ENCODE data around the gene COL20A1. TPM values are rescaled to one million over a fixed set of nuclear protein-coding genes. Genes with fewer than 3 reads are reported as not detected.

COL20A1 gene
- total RNA-seq, 4 donors from 2014 or later: 0.20 to 0.44 TPM; not detected in 2

DNA sequence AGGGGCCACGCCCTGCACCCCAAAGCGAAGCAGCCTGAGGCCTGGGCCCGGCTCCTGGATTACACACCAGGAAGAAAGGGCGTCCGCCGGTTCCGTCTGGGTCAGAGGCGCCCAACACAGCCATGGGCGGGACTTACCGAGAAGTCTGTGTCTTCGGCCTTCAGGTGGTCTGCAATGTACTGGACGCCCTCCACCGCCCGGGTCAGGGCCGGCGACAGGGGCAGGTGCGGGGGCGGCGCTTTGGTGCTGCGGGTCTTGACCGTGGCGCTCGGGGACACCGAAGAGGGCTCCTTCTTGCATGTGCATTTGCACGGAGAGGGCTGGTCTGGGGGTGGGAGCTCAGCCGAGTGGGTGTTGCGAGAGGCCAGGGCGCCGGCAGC, 56.5 kb downstream of the COL20A1 start:
- no peak overlapping the region for H3K4me3 ChIP-seq

GRCh38 chr20:63350196-63350595, 57.2 kb downstream of the COL20A1 start:
- Histone ChIP-seq H3K36me3 (no peaks in the 10 kb centered on the region), H3K27me3 (peaks cover 0 to 39% of the 10 kb centered on the region in 2 donors), H3K4me1 (peaks cover 0 to 10% (median 0%) of the 10 kb centered on the region in 4 donors), H3K27ac (no peak overlapping the region), H3K9me3 (no peaks in the 10 kb centered on the region), H3K4me3 (no peak overlapping the region)
- DNase-seq (ENCODE audit: low spot score in 2 of 2): no peak
- 95 to 96% methylated on average over 32 of the region's 33 CpGs for WGBS, 2 donors
- TF ChIP-seq EP300 (IDR thresholded peaks at IDR 0.05) (no peak), POLR2A (IDR thresholded peaks at IDR 0.05) (no peak)

More for the DNA sequence above, 56.5 kb downstream of the COL20A1 start:
- H3K27me3 ChIP-seq: peaks cover 0 to 36% of the 10 kb centered on the region in 2 donors
- TF ChIP-seq EP300 (IDR thresholded peaks at IDR 0.05): no peak
- no peak for TF ChIP-seq POLR2A (IDR thresholded peaks at IDR 0.05)
- TF ChIP-seq, protein P1, sequence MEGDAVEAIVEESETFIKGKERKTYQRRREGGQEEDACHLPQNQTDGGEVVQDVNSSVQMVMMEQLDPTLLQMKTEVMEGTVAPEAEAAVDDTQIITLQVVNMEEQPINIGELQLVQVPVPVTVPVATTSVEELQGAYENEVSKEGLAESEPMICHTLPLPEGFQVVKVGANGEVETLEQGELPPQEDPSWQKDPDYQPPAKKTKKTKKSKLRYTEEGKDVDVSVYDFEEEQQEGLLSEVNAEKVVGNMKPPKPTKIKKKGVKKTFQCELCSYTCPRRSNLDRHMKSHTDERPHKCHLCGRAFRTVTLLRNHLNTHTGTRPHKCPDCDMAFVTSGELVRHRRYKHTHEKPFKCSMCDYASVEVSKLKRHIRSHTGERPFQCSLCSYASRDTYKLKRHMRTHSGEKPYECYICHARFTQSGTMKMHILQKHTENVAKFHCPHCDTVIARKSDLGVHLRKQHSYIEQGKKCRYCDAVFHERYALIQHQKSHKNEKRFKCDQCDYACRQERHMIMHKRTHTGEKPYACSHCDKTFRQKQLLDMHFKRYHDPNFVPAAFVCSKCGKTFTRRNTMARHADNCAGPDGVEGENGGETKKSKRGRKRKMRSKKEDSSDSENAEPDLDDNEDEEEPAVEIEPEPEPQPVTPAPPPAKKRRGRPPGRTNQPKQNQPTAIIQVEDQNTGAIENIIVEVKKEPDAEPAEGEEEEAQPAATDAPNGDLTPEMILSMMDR (IDR thresholded peaks at IDR 0.05): no peak
- 78 to 82% methylated on average over 19 to 24 of the region's 29 CpGs for WGBS, 2 donors
- H3K27ac ChIP-seq: no peak overlapping the region
- H3K36me3 ChIP-seq: no peaks in the 10 kb centered on the region
- H3K4me1 ChIP-seq: peaks cover 0 to 14% (median 0%) of the 10 kb centered on the region in 4 donors
- no peak for DNase-seq (ENCODE audit: low spot score in 2 of 2)
- H3K9me3 ChIP-seq: no peaks in the 10 kb centered on the region

DNA sequence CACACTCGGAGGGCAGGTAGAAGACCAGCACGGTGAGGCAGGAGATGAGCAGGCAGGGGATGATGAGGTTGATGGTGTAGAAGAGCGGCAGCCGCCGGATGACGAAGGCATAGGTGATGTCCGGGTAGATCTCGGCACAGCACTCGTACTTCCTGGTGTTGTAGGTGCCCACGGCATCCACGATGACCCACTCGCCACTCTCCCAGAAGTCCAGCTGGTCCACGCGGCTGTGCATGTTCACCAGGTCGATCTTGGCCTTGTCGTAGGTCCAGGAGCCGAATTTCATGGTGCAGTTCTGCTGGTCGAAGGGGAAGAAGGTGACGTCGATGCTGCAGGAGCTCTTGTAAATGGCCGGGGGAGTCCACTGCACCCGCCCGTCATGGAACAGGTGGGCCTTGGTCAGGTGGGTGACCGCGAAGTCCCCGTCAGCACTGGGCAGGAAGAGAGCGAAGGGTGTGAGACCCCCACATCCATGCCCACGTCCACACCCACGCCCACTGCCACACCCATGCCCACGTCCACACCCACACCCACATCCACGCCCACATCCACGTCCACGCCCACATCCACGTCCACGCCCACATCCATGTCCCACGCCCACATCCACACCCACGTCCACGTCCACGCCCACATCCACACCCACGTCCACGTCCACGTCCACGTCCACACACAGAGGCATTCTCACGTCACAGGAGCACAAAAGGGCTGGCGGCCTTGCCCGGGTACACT, 57.8 kb downstream of the COL20A1 start:
- no peak for DNase-seq (ENCODE audit: low spot score in 2 of 2)
- H3K36me3 ChIP-seq: no peaks in the 10 kb centered on the region
- H3K27me3 ChIP-seq: peaks cover 0 to 39% of the 10 kb centered on the region in 2 donors
- H3K4me3 ChIP-seq: no peak overlapping the region
- peaks cover 0 to 8% (median 0%) of the 10 kb centered on the region in 4 donors for H3K4me1 ChIP-seq
- 87 to 88% methylated on average over 46 of the region's 46 CpGs for WGBS, 2 donors
- no peaks in the 10 kb centered on the region for H3K9me3 ChIP-seq
- TF ChIP-seq, protein P1 (IDR thresholded peaks at IDR 0.05): no peak
- TF ChIP-seq POLR2A (IDR thresholded peaks at IDR 0.05): no peak
- no peak for TF ChIP-seq EP300 (IDR thresholded peaks at IDR 0.05)
- H3K27ac ChIP-seq: no peak overlapping the region

GRCh38 chr20:63351326-63351700, 58.3 kb downstream of the COL20A1 start:
- Histone ChIP-seq H3K27me3 (peaks cover 0 to 34% of the 10 kb centered on the region in 2 donors), H3K36me3 (no peaks in the 10 kb centered on the region)
- 87 to 88% methylated on average over 12 of the region's 12 CpGs for WGBS, 2 donors

DNA sequence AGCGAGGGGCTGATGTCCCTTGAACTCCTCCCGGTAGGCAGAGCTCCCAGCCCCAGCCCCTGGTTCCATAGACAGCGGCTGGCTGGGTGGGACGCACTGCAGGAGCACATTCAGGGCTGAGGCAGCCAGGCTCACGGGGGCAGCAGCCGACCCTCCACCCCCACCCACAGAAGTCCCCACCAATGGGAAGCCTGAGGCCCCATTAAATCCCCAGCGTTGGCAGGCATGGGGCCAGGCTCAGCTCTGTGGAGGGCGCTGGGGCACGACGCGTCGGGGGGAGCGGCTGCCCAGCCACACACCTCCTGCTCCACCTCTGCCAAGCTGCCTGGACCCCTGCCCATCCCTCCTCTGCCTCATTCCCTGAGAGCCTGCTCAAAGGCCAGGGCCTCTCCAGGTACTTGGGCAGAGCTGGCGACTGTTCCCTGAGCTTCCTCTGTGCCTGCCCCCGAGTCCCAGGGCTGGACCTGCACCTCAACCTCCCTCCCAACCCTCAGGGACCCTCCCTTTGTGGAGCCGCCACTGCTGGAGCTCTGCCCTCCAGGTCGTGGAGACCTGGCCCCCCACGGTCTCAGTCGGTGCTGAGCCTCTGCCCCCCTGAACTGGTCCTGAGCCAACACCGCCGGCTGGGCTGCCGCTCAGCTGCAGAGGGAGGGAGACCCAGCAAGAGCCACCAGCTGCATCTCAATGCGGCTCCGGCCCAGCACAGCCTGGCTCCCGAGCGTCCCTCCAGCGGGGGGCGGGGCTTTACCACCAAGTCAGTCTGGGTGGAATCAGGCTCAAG, 59.0 kb downstream of the COL20A1 start:
- no peak for DNase-seq (ENCODE audit: low spot score in 2 of 2)
- peaks cover 0 to 29% of the 10 kb centered on the region in 2 donors for H3K27me3 ChIP-seq
- H3K4me3 ChIP-seq: no peak overlapping the region
- TF ChIP-seq, protein P1 (IDR thresholded peaks at IDR 0.05): no peak
- no peak for TF ChIP-seq EP300 (IDR thresholded peaks at IDR 0.05)
- no peak for TF ChIP-seq POLR2A (IDR thresholded peaks at IDR 0.05)
- H3K9me3 ChIP-seq: no peaks in the 10 kb centered on the region
- H3K4me1 ChIP-seq: peaks cover 0 to 6% (median 0%) of the 10 kb centered on the region in 4 donors
- WGBS, 2 donors: 36 to 39% methylated on average over 20 to 28 of the region's 28 CpGs
- no peak overlapping the region for H3K27ac ChIP-seq
- no peaks in the 10 kb centered on the region for H3K36me3 ChIP-seq

More at GRCh38 chr20:63351326-63351700, 58.3 kb downstream of the COL20A1 start:
- Histone ChIP-seq H3K27ac (no peak overlapping the region), H3K4me1 (peaks cover 0 to 6% (median 0%) of the 10 kb centered on the region in 4 donors), H3K9me3 (no peaks in the 10 kb centered on the region), H3K4me3 (no peak overlapping the region)
- DNase-seq (ENCODE audit: low spot score in 2 of 2): no peak
- TF ChIP-seq EP300 (IDR thresholded peaks at IDR 0.05): no peak
- no peak for TF ChIP-seq POLR2A (IDR thresholded peaks at IDR 0.05)
- TF ChIP-seq, protein P1 (IDR thresholded peaks at IDR 0.05): no peak

All from tibial nerve (tissue), 4 donors.